Caco-2 (cell line): ENCODE results near the gene GLYATL2. TPM values are rescaled to one million over a fixed set of nuclear protein-coding genes. Genes with fewer than 3 reads are reported as not detected.

Source experiments
- BruUV-seq: library from RNA; stranded (reverse); fragments of 400-500 nt; replicated peaks from 2 replicates; lab custom pipeline; 2021; lab: Mats Ljungman, UMichigan
- CTCF ChIA-PET: fragments of 300-600 bp; sonication (Branson Sonifier 250); formaldehyde crosslinking; loops from one replicate; lab custom pipeline; 2022; ENCODE audit warnings: antibody characterized with exemption; lab: Charles Lee
- POLR2A ChIA-PET: fragments of 300-600 bp; sonication (Branson Sonifier 250); formaldehyde crosslinking; loops from one replicate; lab custom pipeline; 2022; ENCODE audit warnings: antibody characterized with exemption; lab: Charles Lee
- DNase-seq, 2 experiments: peaks; one replicate each; pipeline versions ENCODE4 v3.0.0 to v3.0.0-alpha.2; 2020 to 2022
- H3K27me3 ChIP-seq: replicated peaks from 2 replicates; pipeline ENCODE4 v1.6.0; 2011; ENCODE audit warnings: low read length; ENCODE audit not compliant: control insufficient read depth, insufficient read depth
- H3K36me3 ChIP-seq: 2 replicates; pipeline ENCODE4 v1.5.1; 2011; ENCODE audit warnings: low read length; ENCODE audit not compliant: control insufficient read depth, insufficient read depth
- H3K4me1 ChIP-seq: fragments of 250-450 bp; sonication (Bioruptor Pico); 2 replicates; pipeline ENCODE4 v1.5.1; 2020; ENCODE audit warnings: mild to moderate bottlenecking
- H3K4me3 ChIP-seq: 2 replicates; pipeline ENCODE4 v1.5.1; 2011; ENCODE audit warnings: low read depth, mild to moderate bottlenecking, control low read depth, low read length
- H3K9me3 ChIP-seq: fragments of 250-450 bp; sonication (Bioruptor Pico); 2 replicates; pipeline ENCODE4 v1.5.1; 2020; ENCODE audit warnings: mild to moderate bottlenecking, moderate library complexity
- H3K27ac Mint-ChIP-seq: one replicate; pipeline ENCODE4 v1.8.0; 2022; ENCODE audit warnings: mixed read lengths; ENCODE audit not compliant: unreplicated experiment
- H3K27me3 Mint-ChIP-seq: one replicate; pipeline ENCODE4 v1.8.0; 2022; ENCODE audit warnings: mixed read lengths; ENCODE audit not compliant: insufficient read depth, unreplicated experiment
- H3K36me3 Mint-ChIP-seq: one replicate; pipeline ENCODE4 v1.8.0; 2022; ENCODE audit warnings: mild to moderate bottlenecking, mixed read lengths; ENCODE audit not compliant: insufficient read depth, unreplicated experiment
- H3K4me1 Mint-ChIP-seq: one replicate; pipeline ENCODE4 v1.8.0; 2022; ENCODE audit warnings: low read depth, mixed read lengths; ENCODE audit not compliant: unreplicated experiment
- H3K4me3 Mint-ChIP-seq: one replicate; pipeline ENCODE4 v1.8.0; 2022; ENCODE audit warnings: mild to moderate bottlenecking, moderate library complexity, mixed read lengths; ENCODE audit not compliant: unreplicated experiment
- H3K9me3 Mint-ChIP-seq: one replicate; pipeline ENCODE4 v1.8.0; 2022; ENCODE audit warnings: mixed read lengths; ENCODE audit not compliant: unreplicated experiment
- CTCF ChIP-seq, 2 experiments: fragments of 200-600 bp in 1 of 2; IDR thresholded peaks; 1 replicate in 1 of 2; 2 replicates in 1 of 2; pipeline versions ENCODE4 v1.5.1 to v1.8.0; 2011 to 2022; ENCODE audit warnings: antibody characterized with exemption in 1 of 2, control low read depth in 1 of 2, inconsistent platforms in 1 of 2, low read depth in 1 of 2, low read length in 1 of 2, mild to moderate bottlenecking in 1 of 2, moderate library complexity in 1 of 2; ENCODE audit not compliant: insufficient read depth in 1 of 2, severe bottlenecking in 1 of 2, unreplicated experiment in 1 of 2
- intact Hi-C: fragments of 100-400 bp; cut with micrococcal nuclease; formaldehyde crosslinking; loops from one replicate; pipeline ENCODE4 v1.10.0; 2022; ENCODE audit not compliant: unreplicated experiment
- total RNA-seq: library from RNA; stranded (reverse); gene quantifications from 2 replicates; pipeline ENCODE4 v1.2.3, GENCODE V29; 2022

The GLYATL2 gene
- total RNA-seq, 1 experiment from 2014 or later, result not detected

- CTCF ChIA-PET, result no interaction called here
Measured at GRCh38 chr11:58830673-58831301, 13.7 kb downstream of the GLYATL2 start.

GRCh38 chr11:58829786-58830185 lies 14.7 kb downstream of the GLYATL2 start:
- Mint-ChIP-seq H3K4me1 (peaks cover 16% of the 10 kb centered on the region), H3K36me3 (no peaks in the 10 kb centered on the region), H3K4me3 (no peak overlapping the region), H3K9me3 (peaks cover 9% of the 10 kb centered on the region), H3K27ac (no peak overlapping the region), H3K27me3 (no peaks in the 10 kb centered on the region)
- H3K4me1 ChIP-seq, result peaks cover 14% of the 10 kb centered on the region
- no peak for DNase-seq
- intact Hi-C loops, result no loop called here
- TF ChIP-seq CTCF (IDR thresholded peaks at IDR 0.05; ENCODE audit: insufficient read depth in 1 of 2, low read depth in 1 of 2, low read length in 1 of 2, severe bottlenecking in 1 of 2, unreplicated experiment in 1 of 2), result no peak
- ChIA-PET POLR2A (no interaction called here), CTCF (no interaction called here)
- H3K9me3 ChIP-seq, result 0 out of 2 replicates have a peak, but pooled peaks cover 6% of the 10 kb centered on the region
- H3K4me3 ChIP-seq, result no peak overlapping the region
- no peaks in the 10 kb centered on the region for H3K36me3 ChIP-seq
- BruUV-seq, result no TSS peak
- H3K27me3 ChIP-seq, result no peaks in the 10 kb centered on the region

More at GRCh38 chr11:58830673-58831301, 13.7 kb downstream of the GLYATL2 start:
- Mint-ChIP-seq H3K27me3 (no peaks in the 10 kb centered on the region), H3K4me3 (no peak overlapping the region), H3K9me3 (peaks cover 9% of the 10 kb centered on the region), H3K4me1 (peaks cover 9% of the 10 kb centered on the region), H3K36me3 (no peaks in the 10 kb centered on the region), H3K27ac (no peak overlapping the region)
- no peak overlapping the region for H3K4me3 ChIP-seq
- DNase-seq, result no peak
- H3K27me3 ChIP-seq, result no peaks in the 10 kb centered on the region
- intact Hi-C loops, result no loop called here
- POLR2A ChIA-PET, result no interaction called here
- no peaks in the 10 kb centered on the region for H3K36me3 ChIP-seq
- TF ChIP-seq CTCF (IDR thresholded peaks at IDR 0.05; ENCODE audit: insufficient read depth in 1 of 2, low read depth in 1 of 2, low read length in 1 of 2, severe bottlenecking in 1 of 2, unreplicated experiment in 1 of 2), result no peak
- H3K9me3 ChIP-seq, result 0 out of 2 replicates have a peak, but pooled peaks cover 6% of the 10 kb centered on the region
- no TSS peak for BruUV-seq
- H3K4me1 ChIP-seq, result peaks cover 14% of the 10 kb centered on the region

- Mint-ChIP-seq H3K9me3 (peaks cover 35% of the 10 kb centered on the region), H3K36me3 (no peaks in the 10 kb centered on the region), H3K27ac (no peak overlapping the region), H3K4me1 (no peaks in the 10 kb centered on the region), H3K4me3 (no peak overlapping the region), H3K27me3 (no peaks in the 10 kb centered on the region)
- Histone ChIP-seq H3K27me3 (no peaks in the 10 kb centered on the region), H3K9me3 (peaks cover 48% of the 10 kb centered on the region), H3K4me1 (no peaks in the 10 kb centered on the region), H3K36me3 (no peaks in the 10 kb centered on the region), H3K4me3 (no peak overlapping the region)
- no TSS peak for BruUV-seq
- DNase-seq, result no peak
- CTCF ChIA-PET, result no interaction called here
- TF ChIP-seq CTCF (IDR thresholded peaks at IDR 0.05; ENCODE audit: insufficient read depth in 1 of 2, low read depth in 1 of 2, low read length in 1 of 2, severe bottlenecking in 1 of 2, unreplicated experiment in 1 of 2), result no peak
- intact Hi-C loops, result no loop called here
- POLR2A ChIA-PET, result no interaction called here
Measured at GRCh38 chr11:58813693-58814092, 30.8 kb downstream of the GLYATL2 start.
